D721Med (cell line): Measurements from ENCODE around the gene KAT5.
"Not testable (repeated sequence)": the region's sequence is repeated elsewhere in the genome, so short reads cannot be mapped to it uniquely, and the experiment has no call there.

Source experiments
- DNase-seq: peaks from one replicate; pipeline ENCODE4 v3.0.0; 2011; ENCODE audit warnings: low spot score; ENCODE audit not compliant: insufficient read length
- FAIRE-seq: peaks from 2 replicates; lab custom pipeline; 2011; peaks lifted over from hg19 to GRCh38; lab: Jason Lieb, UNC
- TF ChIP-seq, protein P1 (sequence below): IDR thresholded peaks from 2 replicates; pipeline ENCODE4 v1.5.1; 2012; ENCODE audit warnings: mild to moderate bottlenecking, control low read depth; ENCODE audit not compliant: insufficient read depth; ENCODE audit errors: missing control alignments

The KAT5 gene

DNA sequence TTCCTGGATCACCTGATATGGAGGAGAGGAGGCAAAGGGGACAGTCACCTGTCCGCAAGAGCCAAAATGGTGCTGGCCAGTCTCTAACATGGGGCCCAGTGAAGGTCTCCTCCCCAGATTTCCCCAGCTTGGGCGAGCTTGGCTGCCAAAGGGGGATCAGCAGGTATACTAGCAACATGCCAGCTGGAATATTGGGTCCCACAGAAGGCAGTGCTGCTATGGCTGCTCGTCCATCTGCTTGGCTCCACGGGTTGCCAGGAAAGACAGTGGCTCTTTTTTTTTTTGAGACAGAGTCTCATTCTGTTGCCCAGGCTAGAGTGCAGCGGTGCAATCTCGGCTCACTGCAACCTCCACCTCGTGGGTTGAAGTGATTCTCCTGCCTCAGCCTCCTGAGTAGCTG lies 12.7 kb upstream of the KAT5 start:
- TF ChIP-seq, protein P1, sequence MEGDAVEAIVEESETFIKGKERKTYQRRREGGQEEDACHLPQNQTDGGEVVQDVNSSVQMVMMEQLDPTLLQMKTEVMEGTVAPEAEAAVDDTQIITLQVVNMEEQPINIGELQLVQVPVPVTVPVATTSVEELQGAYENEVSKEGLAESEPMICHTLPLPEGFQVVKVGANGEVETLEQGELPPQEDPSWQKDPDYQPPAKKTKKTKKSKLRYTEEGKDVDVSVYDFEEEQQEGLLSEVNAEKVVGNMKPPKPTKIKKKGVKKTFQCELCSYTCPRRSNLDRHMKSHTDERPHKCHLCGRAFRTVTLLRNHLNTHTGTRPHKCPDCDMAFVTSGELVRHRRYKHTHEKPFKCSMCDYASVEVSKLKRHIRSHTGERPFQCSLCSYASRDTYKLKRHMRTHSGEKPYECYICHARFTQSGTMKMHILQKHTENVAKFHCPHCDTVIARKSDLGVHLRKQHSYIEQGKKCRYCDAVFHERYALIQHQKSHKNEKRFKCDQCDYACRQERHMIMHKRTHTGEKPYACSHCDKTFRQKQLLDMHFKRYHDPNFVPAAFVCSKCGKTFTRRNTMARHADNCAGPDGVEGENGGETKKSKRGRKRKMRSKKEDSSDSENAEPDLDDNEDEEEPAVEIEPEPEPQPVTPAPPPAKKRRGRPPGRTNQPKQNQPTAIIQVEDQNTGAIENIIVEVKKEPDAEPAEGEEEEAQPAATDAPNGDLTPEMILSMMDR = no peak
- DNase-seq (no peak), FAIRE-seq (no peak)

- TF ChIP-seq, protein P1 = no peak
- FAIRE-seq (no peak), DNase-seq (no peak)
Measured at GRCh38 chr11:65700399-65700798, 11.7 kb upstream of the KAT5 start.

- DNase-seq (no peak), FAIRE-seq (no peak)
- TF ChIP-seq, protein P1 = no peak
Measured at GRCh38 chr11:65701686-65702085, 10.4 kb upstream of the KAT5 start.

- DNase-seq = no peak
- TF ChIP-seq, protein P1 = no peak
- FAIRE-seq = no peak
Measured at GRCh38 chr11:65703846-65704245, 8.2 kb upstream of the KAT5 start.

DNA sequence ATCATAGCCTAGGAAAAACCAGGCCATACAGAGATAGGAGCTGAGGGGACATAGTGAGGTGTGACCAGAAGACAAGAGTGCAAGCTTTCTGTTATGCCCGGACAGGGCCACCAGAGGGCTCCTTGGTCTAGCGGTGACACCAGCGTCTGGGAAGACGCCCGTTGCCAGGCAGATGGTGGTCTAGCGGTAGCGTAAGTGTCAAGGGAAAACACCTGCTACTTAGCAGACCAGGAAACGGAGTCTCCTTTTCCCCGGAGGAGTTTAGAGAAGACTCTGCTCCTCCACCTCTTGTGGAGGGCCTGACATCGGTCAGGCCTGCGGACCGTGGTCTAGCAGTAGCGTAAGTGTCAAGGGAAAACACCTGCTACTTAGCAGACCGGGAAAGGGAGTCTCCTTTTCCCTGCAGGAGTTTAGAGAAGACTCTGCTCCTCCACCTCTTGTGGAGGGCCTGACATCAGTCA lies 5.7 kb upstream of the KAT5 start:
- not testable (repeated sequence) for FAIRE-seq, DNase-seq
- TF ChIP-seq, protein P1 = peak; percentile 46

DNA sequence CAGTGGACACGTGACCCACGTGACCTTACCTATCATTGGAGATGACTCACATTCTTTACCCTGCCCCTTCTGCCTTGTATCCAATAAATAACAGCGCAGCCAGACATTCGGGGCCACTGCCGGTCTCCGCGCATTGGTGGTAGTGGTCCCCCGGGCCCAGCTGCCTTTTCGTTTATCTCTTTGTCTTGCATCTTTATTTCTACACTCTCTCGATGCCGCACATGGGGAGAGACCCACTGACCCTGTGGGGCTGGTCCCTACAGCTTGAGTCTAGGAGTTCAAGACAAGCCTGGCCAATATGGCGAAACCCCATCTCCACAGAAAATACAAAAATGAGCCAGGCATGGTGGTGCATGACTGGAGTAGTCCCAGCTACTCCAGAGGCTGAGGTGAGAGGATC lies 5.0 kb upstream of the KAT5 start:
- DNase-seq, FAIRE-seq: not testable (repeated sequence)

- TF ChIP-seq, protein P1 = no peak
Measured at GRCh38 chr11:65708451-65708850, 3.6 kb upstream of the KAT5 start.

DNA sequence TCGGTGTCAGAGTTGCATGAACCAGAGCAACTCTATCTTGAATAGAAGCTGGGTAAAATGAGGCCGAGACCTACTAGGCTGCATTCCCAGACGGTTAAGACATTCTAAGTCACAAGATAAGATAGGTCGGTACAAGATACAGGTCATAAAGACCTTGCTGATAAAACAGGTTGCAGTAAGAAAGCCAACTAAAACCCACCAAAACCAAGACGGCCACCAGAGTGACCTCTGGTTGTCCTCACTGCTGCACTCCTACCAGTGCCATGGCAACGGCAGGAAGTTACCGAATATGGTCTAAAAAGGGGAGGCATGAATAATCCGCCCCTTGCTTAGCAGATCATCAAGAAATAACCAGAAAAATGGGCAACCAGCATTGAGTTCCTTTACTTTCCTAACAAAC lies 2.4 kb upstream of the KAT5 start:
- no peak for DNase-seq
- TF ChIP-seq, protein P1 = no peak
- FAIRE-seq = no peak

More at GRCh38 chr11:65708451-65708850, 3.6 kb upstream of the KAT5 start:
- FAIRE-seq (no peak), DNase-seq (no peak)
